GM19240 (cell line): Measurements from ENCODE around the gene CHRNA4.

Experiments used
- DNase-seq: peaks from one replicate; pipeline ENCODE4 v3.0.0; 2011; ENCODE audit warnings: low spot score; ENCODE audit not compliant: insufficient read length

The CHRNA4 gene

GRCh38 chr20:63377951-63378381 is 16.8 kb upstream of the CHRNA4 start:
- no peak for DNase-seq

DNA sequence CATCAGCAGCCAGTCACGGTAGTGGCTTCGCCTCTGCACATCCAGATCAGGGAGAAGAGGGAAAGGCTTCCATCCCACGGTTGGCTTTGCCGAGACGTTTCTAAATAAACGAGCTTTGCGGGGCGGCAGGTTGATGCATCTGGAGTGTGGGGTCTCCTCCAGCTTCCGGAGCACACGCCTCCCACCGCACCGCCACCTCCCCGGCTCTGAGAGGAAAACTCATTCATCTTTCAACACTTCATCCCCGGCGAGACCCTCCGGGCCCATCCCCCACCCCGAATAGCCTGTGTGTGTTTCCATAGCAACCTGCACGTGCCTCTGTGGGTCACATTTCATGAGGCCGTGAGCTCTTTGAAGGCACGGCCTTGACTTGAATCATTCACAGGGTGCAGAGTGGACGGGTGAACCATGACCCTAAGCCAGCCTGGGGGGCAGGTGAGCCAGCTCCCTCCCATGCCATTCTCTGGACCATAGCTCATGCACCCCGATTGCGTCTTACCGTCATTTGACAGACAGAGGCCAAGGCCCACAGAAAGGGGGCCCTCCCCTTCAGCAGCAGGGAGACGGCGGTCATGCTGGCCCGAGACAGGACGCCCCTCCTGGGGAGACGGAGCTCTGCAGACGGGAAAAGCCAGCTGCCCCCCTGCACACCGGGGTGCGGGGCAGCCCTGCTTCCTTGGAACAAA is 16.2 kb upstream of the CHRNA4 start:
- no peak for DNase-seq

GRCh38 chr20:63376283-63377250 is 15.4 kb upstream of the CHRNA4 start:
- DNase-seq, result no peak

DNA sequence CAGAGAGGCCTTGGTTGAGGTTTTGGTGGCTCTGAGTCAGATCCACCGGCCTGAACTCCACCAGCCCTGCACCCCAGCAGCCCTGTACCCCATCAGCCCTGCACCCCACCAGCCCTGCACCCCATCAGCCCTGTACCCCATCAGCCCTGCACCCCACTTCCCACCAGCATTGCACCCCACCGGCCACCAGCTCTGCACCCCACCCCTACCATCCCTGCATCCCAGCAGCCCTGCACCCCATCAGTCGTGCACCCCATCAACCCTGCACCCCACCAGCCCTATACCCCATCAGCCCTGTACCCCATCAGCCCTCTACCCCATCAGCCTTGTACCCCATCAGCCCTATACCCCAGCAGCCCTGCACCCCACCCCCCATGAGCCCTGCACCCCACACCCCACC is 14.3 kb upstream of the CHRNA4 start:
- no peak for DNase-seq

- DNase-seq, result no peak
Observed at GRCh38 chr20:63374504-63374903, 13.4 kb upstream of the CHRNA4 start.

- no peak for DNase-seq
Observed at GRCh38 chr20:63373996-63374395, 12.8 kb upstream of the CHRNA4 start.

DNA sequence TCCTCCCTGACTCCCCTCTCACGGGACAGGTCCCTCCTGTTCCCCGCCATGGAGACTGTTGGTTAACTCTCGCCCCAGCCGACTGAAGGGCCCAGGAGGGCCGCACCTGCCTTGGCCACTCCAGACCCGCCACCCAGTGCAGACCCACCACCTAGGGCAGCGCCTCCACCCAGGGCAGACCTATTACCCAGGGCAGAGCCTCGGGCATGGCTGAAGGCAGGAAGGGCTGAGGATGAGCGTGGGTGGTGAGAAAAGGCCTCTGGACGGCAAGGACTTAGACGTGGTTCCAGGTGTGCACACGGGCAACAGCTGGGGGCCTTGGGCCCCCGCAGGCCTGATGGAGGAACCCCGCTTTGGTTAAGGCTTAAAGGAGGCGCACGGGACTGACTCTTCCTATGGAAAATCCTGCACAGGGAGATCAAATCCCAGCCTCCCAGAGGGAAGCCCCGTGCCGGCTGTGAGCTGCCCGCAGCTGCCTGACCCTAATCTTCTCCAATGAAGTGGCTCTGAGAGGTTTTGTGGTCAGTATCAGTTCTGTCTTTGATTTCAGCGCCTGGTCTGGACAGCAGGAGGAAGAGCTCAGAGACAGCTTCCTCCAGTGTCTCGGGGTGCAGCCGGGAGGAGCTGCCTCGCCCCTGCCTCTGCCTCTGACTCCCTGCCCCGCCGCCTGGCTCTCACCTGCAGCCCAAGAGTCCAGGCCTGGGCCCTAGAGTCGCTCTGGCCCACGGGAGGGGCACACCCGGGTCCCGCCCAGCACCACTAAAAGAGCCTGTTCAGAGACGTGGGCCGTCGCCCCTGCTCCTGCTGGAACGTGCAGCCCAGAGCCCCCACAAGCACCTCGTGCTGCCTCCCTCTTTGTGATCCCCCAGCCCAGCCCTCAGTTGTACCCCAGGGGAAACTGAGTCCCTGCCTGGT is 12.1 kb upstream of the CHRNA4 start:
- no peak for DNase-seq

DNA sequence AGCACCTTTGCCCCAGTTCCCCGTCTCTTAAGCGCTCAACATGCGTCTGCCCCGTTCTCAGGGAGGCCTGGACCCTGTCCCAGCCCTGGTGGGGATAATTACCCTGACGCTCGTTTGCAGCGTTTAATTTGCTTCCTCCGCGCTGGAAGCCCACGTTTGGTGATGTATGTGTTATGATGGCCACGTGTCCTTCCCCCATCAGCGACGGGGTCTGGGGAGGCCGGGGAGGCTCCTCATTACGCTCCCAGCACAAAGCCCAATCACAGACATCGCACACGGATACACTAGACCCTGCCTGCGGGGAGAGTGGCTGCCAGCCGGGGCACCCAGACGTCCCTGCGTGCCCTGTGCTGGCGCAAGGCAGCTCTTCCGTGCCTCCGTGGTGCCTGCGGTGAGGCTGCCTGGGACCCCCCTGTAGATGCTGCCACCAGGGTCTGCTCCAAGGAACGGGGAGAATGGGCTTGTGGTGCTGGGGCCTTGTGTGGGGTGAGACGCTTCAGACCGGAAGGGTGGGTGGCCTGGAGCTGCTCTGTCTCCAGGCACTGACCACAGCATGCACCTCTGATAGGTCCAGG is 10.2 kb upstream of the CHRNA4 start:
- DNase-seq, result no peak

DNA sequence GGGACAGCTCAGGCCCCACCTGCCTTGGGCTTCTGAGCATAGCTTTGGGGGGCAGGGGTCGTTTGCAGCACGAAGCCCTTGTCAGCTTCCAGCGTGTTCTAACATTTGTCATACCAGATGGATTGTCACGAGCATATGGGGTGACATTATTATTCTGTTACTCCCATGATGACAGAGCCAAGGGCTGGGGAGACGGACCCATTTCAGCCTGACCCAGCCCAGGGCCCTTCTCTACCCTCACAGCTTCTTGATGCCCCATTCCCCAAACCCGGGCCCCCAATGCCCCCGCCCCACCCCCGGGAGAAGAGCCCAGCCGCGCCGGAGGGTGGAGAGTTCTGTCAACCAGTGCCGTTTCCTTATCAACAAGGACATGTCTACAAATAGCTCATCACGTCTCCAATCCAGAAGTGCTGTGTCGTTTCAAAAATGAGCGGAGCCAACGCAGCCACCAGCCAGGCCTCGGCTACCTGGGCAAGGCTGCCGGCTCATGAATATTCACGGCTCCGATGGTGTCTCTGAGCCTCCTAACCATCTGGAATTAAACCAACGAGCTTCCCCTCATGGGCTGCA is 9.6 kb upstream of the CHRNA4 start:
- DNase-seq, result no peak

- DNase-seq, result no peak
Observed at GRCh38 chr20:63369724-63370617, 8.8 kb upstream of the CHRNA4 start.

GRCh38 chr20:63369024-63369530 is 7.9 kb upstream of the CHRNA4 start:
- no peak for DNase-seq

DNA sequence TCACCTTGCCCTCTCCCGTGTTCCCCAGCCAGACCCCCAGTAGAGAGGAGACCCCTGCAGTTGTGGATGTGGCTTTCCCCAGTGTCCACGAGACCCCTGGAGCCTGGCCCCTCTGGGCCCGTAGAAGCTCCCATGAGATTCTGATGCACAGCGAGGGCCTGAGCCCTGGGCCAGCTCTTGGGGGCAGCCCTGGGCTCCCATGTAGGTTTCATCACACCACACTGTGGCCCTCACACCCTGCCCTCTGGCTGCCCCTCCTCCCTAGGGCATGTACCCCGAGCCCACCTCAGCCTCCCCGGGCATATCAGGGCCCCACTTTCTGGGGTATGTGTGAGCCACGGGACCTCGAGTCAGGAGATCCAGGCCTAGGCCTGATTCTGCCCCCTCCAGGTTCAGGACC is 7.0 kb upstream of the CHRNA4 start:
- DNase-seq, result no peak

GRCh38 chr20:63367446-63368055 is 6.4 kb upstream of the CHRNA4 start:
- DNase-seq, result no peak

- no peak for DNase-seq
Observed at GRCh38 chr20:63366390-63367365, 5.5 kb upstream of the CHRNA4 start.

- DNase-seq, result no peak
Observed at GRCh38 chr20:63365601-63366389, 4.6 kb upstream of the CHRNA4 start.

DNA sequence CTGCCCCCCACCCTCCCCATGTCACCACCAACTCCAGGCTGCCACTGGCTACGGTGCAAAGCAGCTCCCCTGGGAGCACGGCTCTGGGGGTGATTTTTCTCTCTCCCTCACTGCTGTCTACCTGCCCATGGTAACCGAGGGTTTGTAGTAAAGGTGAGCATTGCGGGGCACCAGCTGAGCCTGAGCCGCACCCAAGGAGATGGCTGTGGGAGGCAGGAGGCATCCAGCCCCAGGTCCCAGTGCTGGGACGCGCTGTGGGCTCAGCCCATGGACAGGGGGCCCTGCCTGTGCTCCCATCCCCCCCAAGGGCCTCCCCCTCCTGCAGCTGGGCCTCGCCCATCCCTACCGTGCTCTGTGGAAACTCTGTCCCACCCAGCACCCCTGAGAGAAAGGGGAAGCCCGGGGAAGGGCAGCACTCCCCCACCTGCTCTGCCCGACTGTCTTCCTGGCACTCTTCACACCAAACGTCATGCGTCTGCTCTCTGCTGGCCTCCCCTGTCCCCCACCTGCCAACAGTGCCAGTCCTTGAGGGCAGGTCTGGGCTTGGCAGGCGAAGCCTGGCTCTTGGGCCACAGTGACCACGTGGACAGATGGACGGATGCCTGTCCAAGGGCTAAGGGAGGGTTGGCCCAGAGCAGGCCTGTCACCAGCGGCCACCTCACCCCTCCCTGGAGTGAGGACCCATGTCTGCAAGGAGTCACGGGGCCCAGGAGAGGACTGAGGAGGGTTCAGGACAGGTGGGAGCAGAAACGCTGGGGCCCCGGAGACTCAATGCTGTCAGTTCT is 3.8 kb upstream of the CHRNA4 start:
- no peak for DNase-seq
